ENCODE results near the gene FAM124B. TPM values are rescaled to one million over a fixed set of nuclear protein-coding genes. Genes with fewer than 3 reads are reported as not detected.

FAM124B gene
- total RNA-seq: not detected in 2 replicates

GRCh38 chr2:224401641-224402342, at the start of gene FAM124B:
TSS of gene FAM124B (minus strand) at chr2:224402107. CDS start at chr2:224401768, 339 bp downstream.

Other genes starting within 250 kb of the FAM124B start
- 41.9 and 53.8 TPM in 2 replicates for gene CUL3, start 183.3 kb upstream of the FAM124B start, total RNA-seq